Measurements from ENCODE around the gene MGLL. TPM values are rescaled to one million over a fixed set of nuclear protein-coding genes. Genes with fewer than 3 reads are reported as not detected.

MGLL gene
- total RNA-seq, 1 experiment from 2014 or later = 0.94 TPM

GRCh38 chr3:127647166-127647844, 175.0 kb downstream of the MGLL start:
- ATAC-seq = no peak
- Mint-ChIP-seq H3K36me3 (peaks cover 6% of the 10 kb centered on the region), H3K4me1 (peaks cover 26% of the 10 kb centered on the region), H3K9me3 (no peaks in the 10 kb centered on the region), H3K27me3 (ENCODE audit: low read depth) (no peaks in the 10 kb centered on the region), H3K27ac (no peak overlapping the region), H3K4me3 (no peak overlapping the region)
- TF ChIP-seq ATF6 (CRISPR knock-in tag; IDR thresholded peaks at IDR 0.05) (no peak), ZNF263 (CRISPR knock-in tag; IDR thresholded peaks at IDR 0.05; ENCODE audit: low read depth) (no peak), ZNF423 (CRISPR knock-in tag; IDR thresholded peaks at IDR 0.05) (no peak)
- CTCF ChIA-PET = interaction anchor here (0.7 to 3.1 kb wide), 4 partner anchors 19 to 72 kb away, joined by 3 to 22 read pairs (median 8); no protein-coding TSS in a partner anchor
- POLR2A ChIA-PET = no interaction called here
- no peak for DNase-seq (ENCODE audit: low spot score)

- Mint-ChIP-seq H3K9me3 (no peaks in the 10 kb centered on the region), H3K36me3 (peaks cover 6% of the 10 kb centered on the region), H3K27ac (no peak overlapping the region), H3K27me3 (ENCODE audit: low read depth) (no peaks in the 10 kb centered on the region), H3K4me1 (peaks cover 26% of the 10 kb centered on the region), H3K4me3 (no peak overlapping the region)
- TF ChIP-seq HMGA2 (CRISPR knock-in tag; IDR thresholded peaks at IDR 0.05) (no peak), JUN (CRISPR knock-in tag; IDR thresholded peaks at IDR 0.05) (no peak), STAT6 (CRISPR knock-in tag; conservative IDR thresholded peaks at IDR 0.05; ENCODE audit: low read depth) (no peak), GABPB1 (CRISPR knock-in tag; IDR thresholded peaks at IDR 0.05) (no peak), MLX (CRISPR knock-in tag; IDR thresholded peaks at IDR 0.05) (no peak), ELF4 (CRISPR knock-in tag; IDR thresholded peaks at IDR 0.05; ENCODE audit: low read depth) (no peak), PRRX2 (CRISPR knock-in tag; IDR thresholded peaks at IDR 0.05) (no peak), IRF2 (CRISPR knock-in tag; IDR thresholded peaks at IDR 0.05; ENCODE audit: borderline replicate concordance, low read depth) (no peak), IRF1 (CRISPR knock-in tag; IDR thresholded peaks at IDR 0.05) (no peak), ATF3 (CRISPR knock-in tag; conservative IDR thresholded peaks at IDR 0.05) (no peak), RORB (CRISPR knock-in tag; IDR thresholded peaks at IDR 0.05) (no peak), CTCF (IDR thresholded peaks at IDR 0.05) (no peak)
- DNase-seq (ENCODE audit: low spot score) (no peak), ATAC-seq (no peak)
- ChIA-PET POLR2A (no interaction called here), CTCF (interaction anchor here (0.8 to 3.1 kb wide), 3 partner anchors 10 to 71 kb away, joined by 5 to 22 read pairs (median 12); no protein-coding TSS in a partner anchor)
Observed at GRCh38 chr3:127646501-127647046, 175.7 kb downstream of the MGLL start.
